Loucy (cell line): ENCODE measurements around the gene RPE65.
"Not testable (repeated sequence)": the region's sequence is repeated elsewhere in the genome, so short reads cannot be mapped to it uniquely, and the experiment has no call there.

Source experiments
- H2AFZ ChIP-seq: fragments of 200-600 bp; sonication (generic); 2 replicates; pipeline ENCODE4 v1.6.0; 2016; ENCODE audit warnings: antibody characterized with exemption, mild to moderate bottlenecking, low read length, moderate library complexity
- H3F3A ChIP-seq: fragments of 200-600 bp; 2 replicates; pipeline ENCODE4 v1.6.0; 2016; ENCODE audit warnings: antibody characterized with exemption, low read depth, mild to moderate bottlenecking
- H3K27me3 ChIP-seq: fragments of 200-600 bp; sonication (generic); 2 replicates; pipeline ENCODE4 v1.6.1; 2014; ENCODE audit warnings: low read length, mild to moderate bottlenecking; ENCODE audit not compliant: insufficient read depth, poor library complexity, severe bottlenecking
- H3K36me3 ChIP-seq: fragments of 200-600 bp; sonication (generic); 2 replicates; pipeline ENCODE4 v1.6.1; 2016; ENCODE audit warnings: low read length; ENCODE audit not compliant: insufficient read depth
- H3K4me1 ChIP-seq: fragments of 200-600 bp; sonication (generic); 2 replicates; pipeline ENCODE4 v1.5.1; 2014; ENCODE audit warnings: low read length, mild to moderate bottlenecking; ENCODE audit not compliant: insufficient read depth, poor library complexity, severe bottlenecking
- H3K4me2 ChIP-seq: fragments of 200-600 bp; sonication (generic); 2 replicates; pipeline ENCODE4 v1.6.0; 2014; ENCODE audit warnings: antibody characterized with exemption, low read length, low read depth, mild to moderate bottlenecking; ENCODE audit not compliant: poor library complexity, severe bottlenecking
- H3K4me3 ChIP-seq: fragments of 200-600 bp; sonication (generic); 2 replicates; pipeline ENCODE4 v1.5.1; 2014; ENCODE audit warnings: low read length, mild to moderate bottlenecking, mixed read lengths; ENCODE audit not compliant: poor library complexity, severe bottlenecking
- H3K79me2 ChIP-seq: fragments of 200-600 bp; sonication (generic); 2 replicates; pipeline ENCODE4 v1.6.1; 2014; ENCODE audit warnings: low read length; ENCODE audit not compliant: insufficient read depth
- H3K9ac ChIP-seq: fragments of 200-600 bp; sonication (generic); 2 replicates; pipeline ENCODE4 v1.6.0; 2014; ENCODE audit warnings: mild to moderate bottlenecking, low read depth, low read length, moderate library complexity; ENCODE audit not compliant: poor library complexity, severe bottlenecking
- H3K9me2 ChIP-seq: fragments of 200-600 bp; sonication (generic); replicated peaks from 2 replicates; pipeline ENCODE4 v1.6.1; 2016; ENCODE audit warnings: low read depth, low read length, mixed read lengths
- H3K9me3 ChIP-seq: fragments of 200-600 bp; sonication (generic); 2 replicates; pipeline ENCODE4 v1.6.1; 2014; ENCODE audit warnings: mild to moderate bottlenecking, antibody characterized with exemption, low read length, low read depth; ENCODE audit not compliant: insufficient read depth
- H4K20me1 ChIP-seq: fragments of 200-600 bp; sonication (generic); 2 replicates; pipeline ENCODE4 v1.6.0; 2014; ENCODE audit warnings: antibody characterized with exemption, low read length, mild to moderate bottlenecking; ENCODE audit not compliant: insufficient read depth, poor library complexity, severe bottlenecking
- EZH2phosphoT487 ChIP-seq: fragments of 200-600 bp; IDR thresholded peaks from 2 replicates; pipeline ENCODE4 v1.6.1; 2018; ENCODE audit warnings: antibody characterized with exemption, mild to moderate bottlenecking, moderate library complexity, borderline replicate concordance
- TF ChIP-seq, protein P1 (sequence below): fragments of 200-600 bp; sonication (generic); conservative IDR thresholded peaks from 2 replicates; pipeline ENCODE4 v1.5.1; 2014; ENCODE audit warnings: mild to moderate bottlenecking, antibody characterized with exemption, low read length

RPE65 gene

DNA sequence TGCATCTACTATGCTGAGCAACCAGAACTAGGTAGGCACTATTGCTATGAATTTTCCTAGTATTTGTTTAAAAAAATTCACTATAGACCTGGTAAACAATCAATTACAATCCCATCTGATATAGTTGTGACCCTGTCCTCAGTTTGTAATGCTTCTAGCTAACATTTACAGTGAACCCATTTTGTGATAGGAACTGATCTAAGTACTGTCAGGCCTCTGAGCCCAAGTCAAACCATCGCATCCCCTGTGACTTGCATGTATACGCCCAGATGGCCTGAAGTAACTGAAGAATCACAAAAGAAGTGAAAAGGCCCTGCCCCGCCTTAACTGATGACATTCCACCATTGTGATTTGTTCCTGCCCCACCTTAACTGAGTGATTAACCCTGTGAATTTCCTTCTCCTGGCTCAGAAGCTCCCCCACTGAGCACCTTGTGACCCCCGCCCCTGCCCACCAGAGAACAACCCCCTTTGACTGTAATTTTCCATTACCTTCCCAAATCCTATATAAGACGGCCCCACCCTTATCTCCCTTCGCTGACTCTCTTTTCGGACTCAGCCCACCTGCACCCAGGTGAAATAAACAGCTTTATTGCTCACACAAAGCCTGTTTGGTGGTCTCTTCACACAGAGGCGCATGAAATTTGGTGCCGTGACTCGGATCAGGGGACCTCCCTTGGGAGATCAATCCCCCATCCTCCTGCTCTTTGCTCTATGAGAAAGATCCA is 63.8 kb downstream of the RPE65 start:
- H3K4me1 ChIP-seq, H3K27me3 ChIP-seq, H3K9me2 ChIP-seq, H3K4me2 ChIP-seq, H3K9ac ChIP-seq, H2AFZ ChIP-seq, H4K20me1 ChIP-seq, H3K79me2 ChIP-seq, H3K36me3 ChIP-seq, H3K9me3 ChIP-seq, H3K4me3 ChIP-seq, H3F3A ChIP-seq: not testable (repeated sequence)

DNA sequence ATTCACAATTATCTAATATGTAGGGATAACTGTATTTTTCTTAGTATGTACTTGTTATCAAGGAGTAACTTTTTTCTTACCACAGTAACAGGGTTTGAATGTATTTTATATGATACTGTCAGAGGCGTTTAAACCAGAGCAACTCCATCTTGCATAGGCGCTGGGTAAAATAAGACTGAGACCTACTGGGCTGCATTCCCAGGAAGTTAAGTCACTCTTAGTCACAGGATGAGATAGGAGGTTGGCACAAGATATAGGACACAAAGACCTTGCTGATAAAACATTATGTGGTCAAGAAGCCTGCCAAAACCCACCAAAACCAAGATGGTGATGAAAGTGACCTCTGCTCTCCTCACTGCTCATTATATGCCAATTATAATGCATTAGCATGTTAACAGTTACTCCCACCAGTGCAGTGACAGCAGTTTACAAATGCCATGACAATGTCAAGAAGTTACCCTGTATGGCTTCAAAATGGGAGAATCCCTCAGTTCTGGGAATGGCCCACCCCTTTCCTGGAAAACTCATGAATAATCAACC is 64.8 kb downstream of the RPE65 start:
- Histone ChIP-seq H3K4me3 (no peak overlapping the region), H3K4me1 (no peaks in the 10 kb centered on the region), H4K20me1 (no peaks in the 10 kb centered on the region), H3K9me3 (no peaks in the 10 kb centered on the region), H3K9ac (no peak overlapping the region), H3K9me2 (no peaks in the 10 kb centered on the region), H3F3A (no peaks in the 10 kb centered on the region), H3K36me3 (no peaks in the 10 kb centered on the region), H3K27me3 (no peaks in the 10 kb centered on the region), H2AFZ (no peak overlapping the region), H3K79me2 (no peaks in the 10 kb centered on the region), H3K4me2 (no peak overlapping the region)
- TF ChIP-seq, protein P1, sequence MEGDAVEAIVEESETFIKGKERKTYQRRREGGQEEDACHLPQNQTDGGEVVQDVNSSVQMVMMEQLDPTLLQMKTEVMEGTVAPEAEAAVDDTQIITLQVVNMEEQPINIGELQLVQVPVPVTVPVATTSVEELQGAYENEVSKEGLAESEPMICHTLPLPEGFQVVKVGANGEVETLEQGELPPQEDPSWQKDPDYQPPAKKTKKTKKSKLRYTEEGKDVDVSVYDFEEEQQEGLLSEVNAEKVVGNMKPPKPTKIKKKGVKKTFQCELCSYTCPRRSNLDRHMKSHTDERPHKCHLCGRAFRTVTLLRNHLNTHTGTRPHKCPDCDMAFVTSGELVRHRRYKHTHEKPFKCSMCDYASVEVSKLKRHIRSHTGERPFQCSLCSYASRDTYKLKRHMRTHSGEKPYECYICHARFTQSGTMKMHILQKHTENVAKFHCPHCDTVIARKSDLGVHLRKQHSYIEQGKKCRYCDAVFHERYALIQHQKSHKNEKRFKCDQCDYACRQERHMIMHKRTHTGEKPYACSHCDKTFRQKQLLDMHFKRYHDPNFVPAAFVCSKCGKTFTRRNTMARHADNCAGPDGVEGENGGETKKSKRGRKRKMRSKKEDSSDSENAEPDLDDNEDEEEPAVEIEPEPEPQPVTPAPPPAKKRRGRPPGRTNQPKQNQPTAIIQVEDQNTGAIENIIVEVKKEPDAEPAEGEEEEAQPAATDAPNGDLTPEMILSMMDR = no peak

DNA sequence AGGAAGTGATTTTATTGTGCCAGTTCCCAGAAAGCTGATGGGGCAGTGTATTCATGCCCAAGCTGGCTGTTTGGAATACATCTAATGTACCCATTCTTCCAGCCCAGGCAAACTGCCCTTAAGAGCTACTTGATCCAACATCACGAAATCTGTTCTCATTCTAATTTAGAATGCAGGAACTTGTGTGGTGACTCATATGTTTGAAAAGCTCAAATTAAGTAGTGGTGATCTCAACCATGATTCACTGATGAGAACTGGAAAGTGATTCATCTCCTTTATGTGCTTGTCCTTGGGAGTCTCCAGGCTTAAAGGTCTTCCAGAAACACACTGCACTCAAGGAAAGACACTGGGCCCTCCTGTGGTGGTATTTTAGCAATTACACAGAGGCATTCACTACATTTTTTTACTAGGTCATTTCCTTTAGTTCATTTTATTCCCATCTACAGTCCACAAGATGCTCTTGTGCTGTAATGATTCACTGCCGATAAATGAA is 65.4 kb downstream of the RPE65 start:
- no peaks in the 10 kb centered on the region for H3K9me2 ChIP-seq
- no peak overlapping the region for H3K9ac ChIP-seq
- H3F3A ChIP-seq = no peaks in the 10 kb centered on the region
- H3K4me2 ChIP-seq = no peak overlapping the region
- H3K36me3 ChIP-seq = no peaks in the 10 kb centered on the region
- H3K4me3 ChIP-seq = no peak overlapping the region
- no peaks in the 10 kb centered on the region for H3K79me2 ChIP-seq
- H2AFZ ChIP-seq = no peak overlapping the region
- no peaks in the 10 kb centered on the region for H3K4me1 ChIP-seq
- no peaks in the 10 kb centered on the region for H3K27me3 ChIP-seq
- TF ChIP-seq, protein P1 = no peak
- H4K20me1 ChIP-seq = no peaks in the 10 kb centered on the region
- H3K9me3 ChIP-seq = no peaks in the 10 kb centered on the region

DNA sequence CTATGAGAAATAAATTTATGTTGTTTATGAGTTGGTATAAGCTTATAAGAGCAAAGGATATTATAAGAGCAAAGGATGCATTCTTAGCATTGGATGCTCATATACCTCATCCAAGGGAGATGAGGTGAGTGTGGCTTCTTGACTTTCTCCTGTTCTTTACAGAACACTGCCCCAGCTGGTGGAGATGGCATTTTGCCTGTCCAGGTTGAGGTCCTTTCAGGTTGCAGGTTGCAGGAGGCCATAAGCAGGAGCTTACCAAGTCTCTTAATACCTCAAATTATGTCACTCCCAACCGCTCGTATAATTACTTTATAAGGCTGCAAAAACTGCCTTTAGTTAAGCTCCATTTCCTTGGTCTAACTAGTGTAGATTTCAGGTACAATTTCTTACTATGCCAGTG is 66.7 kb downstream of the RPE65 start:
- Histone ChIP-seq H3F3A (no peaks in the 10 kb centered on the region), H3K4me2 (no peak overlapping the region), H3K9me2 (no peaks in the 10 kb centered on the region), H3K27me3 (no peaks in the 10 kb centered on the region), H3K79me2 (no peaks in the 10 kb centered on the region), H3K4me1 (no peaks in the 10 kb centered on the region), H3K36me3 (no peaks in the 10 kb centered on the region), H2AFZ (no peak overlapping the region), H3K4me3 (no peak overlapping the region), H4K20me1 (no peaks in the 10 kb centered on the region), H3K9me3 (no peaks in the 10 kb centered on the region), H3K9ac (no peak overlapping the region)
- TF ChIP-seq EZH2phosphoT487 = no peak
- TF ChIP-seq, protein P1 = no peak
